GM21737 (cell line): Measurements from ENCODE around the gene ARHGAP19.
A peak's percentile ranks its signal among the peaks of the same experiment; 100 is the strongest.
"Not testable (repeated sequence)": the region's sequence is repeated elsewhere in the genome, so short reads cannot be mapped to it uniquely, and the experiment has no call there.

Source experiments
- ATAC-seq: cut with Tn5 transposase; IDR thresholded peaks from one replicate; pipeline ENCODE4 v1.9.1; 2021; ENCODE audit warnings: mild to moderate bottlenecking, moderate library complexity; ENCODE audit not compliant: unreplicated experiment

Gene ARHGAP19

DNA sequence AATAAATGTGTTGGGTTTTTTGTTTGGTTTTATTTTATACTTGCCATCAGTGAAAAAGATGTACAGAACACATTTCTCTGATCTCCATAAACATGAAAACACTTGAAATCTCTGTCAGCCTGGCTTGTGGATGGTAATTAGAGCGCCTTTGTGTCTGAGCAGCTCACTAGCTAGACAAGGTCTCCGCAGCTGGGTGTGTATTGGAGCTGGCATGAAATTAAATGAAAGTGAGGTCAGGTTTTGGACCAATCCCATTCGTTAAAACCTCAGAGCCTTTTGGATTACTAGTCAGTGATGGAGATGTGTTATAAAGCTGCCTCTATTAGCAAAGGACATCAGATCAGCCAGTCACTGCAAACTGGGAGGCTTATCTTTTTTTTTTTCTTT lies 29.4 kb upstream of the ARHGAP19 start:
- no peak for ATAC-seq

DNA sequence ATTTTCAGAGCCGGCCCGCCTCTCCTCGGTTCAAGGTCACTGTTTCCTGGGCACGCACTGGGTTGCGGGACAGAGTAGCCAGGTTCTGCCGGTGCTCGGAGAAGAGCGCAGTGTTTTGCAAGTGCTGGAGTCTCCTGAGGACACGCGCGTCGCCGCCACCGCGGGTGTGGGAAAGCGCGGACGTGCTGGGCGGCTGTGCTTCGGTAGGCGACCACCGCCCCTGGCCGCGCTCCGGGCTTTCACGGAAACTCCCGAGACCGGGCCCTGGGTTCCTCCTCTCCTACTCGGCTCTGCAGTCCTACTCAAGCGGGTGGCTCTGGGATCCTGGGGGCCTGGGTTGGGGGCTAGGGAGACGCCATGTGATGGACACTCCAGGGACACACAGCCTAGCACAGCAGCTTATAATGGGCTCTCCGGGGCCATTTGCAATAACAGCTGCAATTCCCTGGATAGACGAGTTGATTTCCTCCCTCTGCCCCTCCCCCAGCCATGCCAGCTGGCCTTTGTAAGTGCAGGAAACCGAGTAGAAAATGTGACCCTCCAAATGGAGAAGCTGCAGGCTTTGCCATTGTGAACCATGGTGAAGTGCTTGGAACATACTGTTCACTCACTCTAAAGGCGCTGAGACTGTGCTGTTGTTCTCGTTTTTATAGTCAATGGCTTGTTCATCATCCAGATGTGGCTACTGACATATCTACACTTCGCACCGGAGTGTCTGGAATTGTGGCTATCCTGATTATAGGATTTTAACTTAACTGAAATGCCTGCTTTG lies 28.8 kb upstream of the ARHGAP19 start:
- ATAC-seq: no peak

DNA sequence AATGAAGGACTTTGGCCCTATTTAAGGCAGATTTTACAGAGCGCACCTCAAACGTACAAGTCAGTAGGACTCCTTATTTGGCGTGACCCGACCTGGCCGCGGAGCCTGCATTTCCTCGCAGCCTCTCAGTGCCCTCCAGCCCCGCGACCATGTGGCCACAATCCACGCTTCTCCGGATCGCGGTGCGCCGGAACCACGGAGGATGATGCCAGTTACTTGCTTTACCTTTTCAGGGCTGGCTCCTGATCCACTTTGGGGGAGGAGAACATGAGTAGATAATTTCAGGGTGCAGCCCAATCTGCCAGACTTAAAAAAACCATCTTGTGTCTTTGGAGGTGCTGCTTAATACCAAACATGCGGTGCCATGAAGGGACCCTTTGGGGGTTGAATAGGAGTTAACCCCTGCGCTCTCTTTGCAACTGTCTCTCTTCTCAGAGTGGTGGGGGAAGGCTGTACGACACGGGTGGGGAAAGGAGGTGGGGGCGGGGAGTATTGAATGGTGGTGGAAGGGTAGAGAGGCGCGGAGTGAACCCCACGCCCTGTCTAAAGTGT lies 28.1 kb upstream of the ARHGAP19 start:
- ATAC-seq: no peak

DNA sequence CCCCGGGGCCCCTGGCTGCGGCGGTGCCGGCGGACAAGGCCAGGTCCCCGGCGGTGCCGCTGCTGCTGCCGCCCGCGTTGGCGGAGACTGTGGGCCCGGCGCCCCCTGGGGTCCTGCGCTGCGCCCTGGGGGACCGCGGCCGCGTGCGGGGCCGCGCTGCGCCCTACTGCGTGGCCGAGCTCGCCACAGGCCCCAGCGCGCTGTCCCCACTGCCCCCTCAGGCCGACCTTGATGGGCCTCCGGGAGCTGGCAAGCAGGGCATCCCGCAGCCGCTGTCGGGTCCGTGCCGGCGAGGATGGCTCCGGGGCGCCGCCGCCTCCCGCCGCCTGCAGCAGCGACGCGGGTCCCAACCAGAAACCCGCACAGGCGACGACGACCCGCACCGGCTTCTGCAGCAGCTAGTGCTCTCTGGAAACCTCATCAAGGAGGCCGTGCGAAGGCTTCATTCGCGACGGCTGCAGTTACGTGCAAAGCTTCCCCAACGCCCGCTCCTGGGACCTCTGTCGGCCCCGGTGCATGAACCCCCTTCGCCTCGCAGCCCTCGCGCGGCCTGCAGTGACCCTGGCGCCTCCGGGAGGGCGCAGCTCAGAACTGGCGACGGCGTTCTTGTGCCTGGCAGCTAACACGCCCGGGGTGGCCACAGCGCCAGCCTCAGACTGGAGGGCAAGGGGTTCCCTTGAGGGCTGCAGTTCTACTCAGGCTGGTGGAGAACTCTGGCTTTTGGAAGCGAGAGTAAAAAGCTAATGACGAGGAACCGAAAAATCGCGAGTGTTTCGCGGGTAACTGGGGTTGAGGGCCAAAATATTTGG lies 27.4 kb upstream of the ARHGAP19 start:
- peak; percentile 26 for ATAC-seq

DNA sequence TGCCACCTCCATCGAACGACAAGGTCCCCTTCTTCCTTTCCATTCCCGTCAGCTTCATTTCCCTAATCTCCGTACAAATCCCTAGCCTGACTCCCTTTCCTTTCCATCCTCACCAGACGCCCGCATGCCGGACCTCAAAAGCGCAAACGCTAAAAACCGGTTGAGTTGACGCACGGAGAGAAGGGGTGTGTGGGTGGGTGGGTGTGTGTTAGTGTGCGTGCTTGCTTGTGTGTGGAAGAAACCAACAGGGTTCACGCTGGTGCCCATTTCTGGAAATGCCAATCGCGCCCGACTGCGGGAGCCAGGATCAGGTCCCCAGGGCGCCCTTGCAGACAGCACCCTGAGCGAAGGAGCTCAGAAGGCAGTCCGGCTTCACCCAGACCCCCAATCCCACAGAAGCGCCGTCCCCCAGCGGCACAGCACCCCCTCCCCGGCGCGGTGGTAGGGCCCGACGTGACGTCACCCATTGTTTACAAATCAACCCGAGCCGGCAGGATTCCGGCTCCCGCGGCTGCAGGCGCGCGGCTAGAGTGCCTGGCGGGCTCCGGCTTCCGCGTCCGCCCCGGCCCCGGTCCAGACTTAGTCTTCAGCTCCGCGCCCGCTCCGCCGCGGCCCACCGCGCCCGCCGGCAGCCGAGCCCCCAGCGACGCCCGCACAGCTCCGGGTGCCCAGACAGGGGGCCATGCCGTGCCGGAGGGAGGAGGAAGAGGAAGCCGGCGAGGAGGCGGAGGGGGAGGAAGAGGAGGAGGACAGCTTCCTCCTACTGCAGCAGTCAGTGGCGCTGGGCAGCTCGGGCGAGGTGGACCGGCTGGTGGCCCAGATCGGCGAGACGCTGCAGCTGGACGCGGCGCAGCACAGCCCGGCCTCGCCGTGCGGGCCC lies 26.6 kb upstream of the ARHGAP19 start, which contains the start of gene FRAT1:
FRAT1 (plus strand) TSS at position 500 of the 880 bp plus-strand sequence; CDS start at position 683, 183 bp downstream.
- ATAC-seq: peak; percentile 73

DNA sequence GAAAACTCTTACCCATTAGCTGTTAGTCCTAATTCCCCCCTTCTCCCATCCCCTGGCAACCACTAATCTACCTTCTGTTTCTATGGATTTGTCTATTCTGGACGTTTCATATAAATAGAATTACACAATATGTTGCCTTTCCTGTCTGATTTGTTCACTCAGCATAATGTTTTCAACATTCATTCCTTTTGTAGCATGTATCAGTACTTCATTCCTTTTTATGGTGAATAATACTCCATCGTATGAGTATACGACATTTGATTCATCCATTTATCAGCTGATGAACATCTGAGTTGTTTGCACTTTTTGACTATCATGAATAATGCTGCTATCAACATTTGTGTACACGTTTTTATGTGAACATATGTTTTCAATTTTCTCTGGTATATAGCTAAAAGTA lies 22.2 kb upstream of the ARHGAP19 start:
- no peak for ATAC-seq

DNA sequence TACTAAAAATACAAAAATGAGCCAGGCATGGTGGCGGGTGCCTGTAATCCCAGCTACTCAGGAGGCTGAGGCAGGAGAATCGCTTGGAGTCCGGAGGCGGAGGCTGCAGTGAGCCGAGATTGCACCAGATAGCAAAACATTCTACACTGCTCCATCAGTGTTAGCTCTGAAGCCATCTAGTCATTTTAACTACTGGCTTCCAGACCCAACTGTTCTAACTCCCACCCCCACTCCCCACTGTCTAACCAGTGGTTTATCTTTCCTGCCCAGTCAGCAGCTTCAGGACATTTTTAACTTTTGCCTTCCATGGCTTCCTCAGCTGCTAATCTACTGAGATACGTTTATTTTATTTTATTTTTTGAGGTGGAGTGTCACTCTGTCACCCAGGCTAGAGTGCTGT lies 20.5 kb upstream of the ARHGAP19 start:
- ATAC-seq: no peak

DNA sequence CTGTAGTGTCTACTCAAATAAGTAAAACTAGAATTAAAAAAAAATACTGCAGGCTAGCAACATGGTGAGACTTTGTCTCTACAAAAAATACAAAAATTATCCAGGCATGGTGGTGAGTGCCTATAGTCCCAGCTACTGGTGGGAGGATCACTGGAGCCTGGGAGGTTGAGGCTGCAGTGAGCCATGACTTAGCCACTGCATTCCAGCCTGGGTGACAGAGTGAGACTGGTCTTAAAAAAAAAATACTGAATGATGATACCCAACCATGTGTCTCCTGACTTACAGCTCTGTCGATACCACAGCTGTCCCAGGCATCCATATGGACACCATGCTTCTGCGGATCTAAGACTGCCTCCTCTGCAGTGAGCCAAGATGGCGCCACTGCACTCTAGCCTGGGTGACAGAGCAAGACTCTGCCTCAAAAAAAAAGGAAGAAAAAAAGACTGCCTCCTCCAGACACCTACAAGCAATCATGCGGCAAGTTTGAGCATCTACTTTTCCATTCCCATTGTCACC lies 18.7 kb upstream of the ARHGAP19 start:
- no peak for ATAC-seq

DNA sequence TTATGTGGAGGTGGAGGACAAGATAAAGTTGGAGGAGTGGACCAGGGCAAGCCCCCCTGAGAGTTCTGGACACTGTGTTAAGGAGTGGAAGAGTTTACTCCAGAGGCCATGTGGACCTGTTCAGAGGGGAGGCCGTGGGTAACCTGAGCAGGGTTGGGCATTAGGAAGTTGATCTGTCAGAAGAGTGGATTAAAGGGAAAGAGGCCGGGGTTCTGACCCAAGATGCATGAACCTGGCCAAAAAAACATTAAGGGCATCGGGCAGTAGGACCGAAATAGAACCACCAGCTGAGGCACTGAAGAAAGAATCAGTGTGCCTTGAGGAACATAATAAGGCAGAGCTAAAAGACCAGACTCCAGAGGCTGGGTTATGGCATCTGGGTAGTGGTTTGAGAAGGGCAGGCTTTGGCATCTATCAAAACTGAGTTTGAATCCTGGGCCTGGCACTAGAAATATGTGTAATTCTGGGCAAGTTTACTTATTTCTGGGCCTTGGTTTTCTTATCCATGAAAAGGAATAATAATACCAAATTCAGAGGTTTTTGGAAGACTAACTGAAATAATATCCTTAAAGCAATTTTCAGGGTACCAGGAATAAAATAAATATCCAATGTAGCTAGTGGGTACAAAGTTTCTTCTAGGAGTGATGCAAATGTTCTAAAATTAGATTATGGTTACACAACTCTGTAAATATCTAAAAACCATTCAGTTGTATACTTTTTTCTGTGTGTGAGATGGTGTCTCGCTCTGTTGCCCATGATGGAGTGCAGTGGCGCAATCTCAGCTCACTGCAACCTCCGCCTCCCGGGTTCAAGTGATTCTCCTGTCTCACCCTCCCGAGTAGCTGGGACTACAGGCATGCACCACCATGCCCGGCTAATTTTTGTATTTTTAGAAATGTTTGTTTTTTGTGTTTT lies 15.7 kb upstream of the ARHGAP19 start:
- ATAC-seq: no peak

DNA sequence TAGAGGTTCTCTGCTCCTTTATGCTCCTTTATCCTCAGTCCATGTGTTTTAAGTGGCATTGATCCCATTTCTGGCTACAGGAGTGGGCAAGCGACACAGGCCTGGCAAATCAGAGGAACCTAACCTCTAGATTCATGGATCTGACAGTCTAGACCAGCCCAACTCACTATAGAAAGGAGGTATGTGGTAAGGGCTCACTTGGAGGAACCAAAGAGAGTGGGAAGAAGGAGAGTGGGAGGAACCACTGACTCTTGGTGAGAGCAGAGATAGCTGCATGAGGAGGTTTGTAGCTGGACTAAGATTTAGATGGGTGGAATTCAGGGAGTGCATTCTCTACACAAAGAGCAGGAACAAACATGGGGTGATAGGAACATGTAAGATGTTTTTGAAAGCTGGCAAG lies 15.0 kb upstream of the ARHGAP19 start:
- no peak for ATAC-seq

DNA sequence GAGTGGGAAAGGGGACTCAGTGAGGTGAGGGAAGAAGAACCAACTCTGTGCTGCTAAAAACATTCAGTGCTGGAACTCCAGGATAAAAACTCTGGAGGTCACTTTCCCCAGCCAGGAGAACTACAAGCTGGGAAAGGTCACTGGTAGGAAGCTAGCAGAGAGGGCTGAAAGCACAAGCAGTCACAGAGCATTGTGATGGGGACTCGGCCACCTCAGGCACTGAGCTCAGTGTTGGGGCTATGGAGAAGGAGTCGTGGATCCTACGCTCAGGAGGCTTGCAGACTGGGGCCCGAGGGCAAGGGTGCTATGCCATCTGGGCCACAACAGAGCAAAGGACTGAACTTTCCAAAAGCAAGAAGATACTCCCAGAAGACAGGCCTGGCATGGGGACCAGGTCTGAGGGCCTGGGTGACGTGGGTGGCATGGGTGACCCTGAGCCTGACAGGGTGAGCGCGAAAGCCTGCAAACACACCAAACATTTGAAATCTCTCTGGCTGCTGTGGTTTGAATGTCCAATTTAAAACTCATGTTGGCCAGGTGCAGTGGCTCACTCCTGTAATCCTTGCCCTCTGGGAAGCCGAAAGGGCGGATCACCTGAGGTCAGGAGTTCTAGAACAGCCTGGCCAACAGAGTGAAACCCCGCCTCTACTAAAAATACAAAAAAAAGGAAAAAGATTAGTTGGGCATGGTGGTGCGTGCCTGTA lies 9.8 kb upstream of the ARHGAP19 start:
- no peak for ATAC-seq

DNA sequence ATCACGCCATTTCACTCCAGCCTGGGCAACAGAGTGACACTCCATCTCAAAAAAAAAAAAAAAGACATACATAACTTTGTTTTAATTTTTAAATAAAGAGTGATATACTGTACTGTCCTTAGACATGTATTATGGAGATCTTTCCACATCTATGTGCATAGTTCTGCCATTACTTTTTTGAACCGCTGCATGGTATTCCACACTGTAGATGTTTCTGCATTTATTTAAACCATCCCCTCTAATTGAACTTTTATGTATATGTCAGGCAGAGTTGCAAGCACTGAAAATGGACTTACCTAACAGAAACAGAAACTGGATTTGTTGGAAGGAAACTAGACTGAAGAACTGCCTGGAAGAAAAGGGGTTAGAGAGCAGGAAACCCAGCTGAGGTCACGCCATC lies 8.5 kb upstream of the ARHGAP19 start:
- no peak for ATAC-seq

DNA sequence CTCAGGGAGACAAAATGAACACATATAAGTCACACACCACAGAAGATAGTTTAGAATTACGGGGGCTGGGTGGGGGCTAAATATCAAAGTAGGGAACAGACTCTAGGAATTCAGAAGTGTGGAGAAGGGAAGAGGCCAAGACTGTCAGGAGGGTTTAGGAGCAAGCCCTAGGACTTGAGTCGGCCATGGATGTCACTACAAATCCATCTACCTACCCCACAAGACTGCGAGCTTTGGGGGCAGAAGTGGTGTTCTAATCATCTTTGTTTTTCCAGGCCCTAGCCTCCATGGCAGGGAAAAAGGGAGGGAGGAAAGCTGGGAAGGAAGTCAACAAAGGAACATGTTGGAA lies 5.8 kb upstream of the ARHGAP19 start:
- ATAC-seq: no peak

DNA sequence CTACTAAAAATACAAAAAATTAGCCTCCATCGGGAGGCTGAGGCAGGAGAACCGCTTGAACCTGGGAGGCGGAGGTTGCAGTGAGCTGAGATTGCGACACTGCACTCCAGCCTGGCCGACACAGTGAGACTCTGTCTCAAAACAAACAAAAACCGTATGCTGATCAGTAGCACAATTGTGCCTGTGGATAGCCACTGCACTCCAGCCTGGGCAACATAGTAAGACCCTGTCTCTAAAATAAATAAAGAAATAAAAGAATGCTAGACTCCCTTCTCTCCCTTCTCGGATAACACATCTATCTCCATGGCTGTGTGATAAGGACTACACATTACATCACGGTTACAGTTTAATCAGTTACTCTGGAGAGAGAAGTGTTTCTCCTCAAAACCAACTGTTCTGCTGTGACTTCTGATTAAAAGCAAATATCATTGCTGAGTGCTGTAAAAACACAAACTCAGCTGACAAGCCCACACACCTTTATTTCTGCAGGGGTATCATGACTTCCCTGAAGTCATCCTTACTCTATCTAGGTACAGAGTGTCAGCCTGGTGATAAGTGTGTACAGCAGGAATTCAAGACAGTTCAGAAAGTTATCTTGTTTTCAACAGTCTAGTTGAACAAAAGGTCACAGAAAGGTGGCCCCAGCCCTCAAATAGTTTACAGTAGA lies 5.3 kb upstream of the ARHGAP19 start:
- ATAC-seq: no peak

DNA sequence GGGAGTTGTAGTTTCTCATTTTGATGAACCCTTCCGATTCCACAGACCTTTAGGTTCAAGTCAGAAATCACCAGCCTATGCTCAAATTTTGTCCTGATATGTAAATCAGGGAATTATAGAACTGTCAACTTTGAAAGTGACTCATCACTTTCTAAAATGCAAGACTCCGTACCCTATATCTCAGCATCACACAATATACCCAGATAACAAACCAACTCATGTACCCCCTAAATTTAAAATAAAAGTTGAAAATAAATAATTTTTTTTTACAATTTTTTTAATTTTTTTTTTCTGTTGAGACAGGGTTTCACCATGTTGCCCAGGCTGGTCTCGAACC lies 393 bp upstream of the ARHGAP19 start:
- ATAC-seq: no peak

DNA sequence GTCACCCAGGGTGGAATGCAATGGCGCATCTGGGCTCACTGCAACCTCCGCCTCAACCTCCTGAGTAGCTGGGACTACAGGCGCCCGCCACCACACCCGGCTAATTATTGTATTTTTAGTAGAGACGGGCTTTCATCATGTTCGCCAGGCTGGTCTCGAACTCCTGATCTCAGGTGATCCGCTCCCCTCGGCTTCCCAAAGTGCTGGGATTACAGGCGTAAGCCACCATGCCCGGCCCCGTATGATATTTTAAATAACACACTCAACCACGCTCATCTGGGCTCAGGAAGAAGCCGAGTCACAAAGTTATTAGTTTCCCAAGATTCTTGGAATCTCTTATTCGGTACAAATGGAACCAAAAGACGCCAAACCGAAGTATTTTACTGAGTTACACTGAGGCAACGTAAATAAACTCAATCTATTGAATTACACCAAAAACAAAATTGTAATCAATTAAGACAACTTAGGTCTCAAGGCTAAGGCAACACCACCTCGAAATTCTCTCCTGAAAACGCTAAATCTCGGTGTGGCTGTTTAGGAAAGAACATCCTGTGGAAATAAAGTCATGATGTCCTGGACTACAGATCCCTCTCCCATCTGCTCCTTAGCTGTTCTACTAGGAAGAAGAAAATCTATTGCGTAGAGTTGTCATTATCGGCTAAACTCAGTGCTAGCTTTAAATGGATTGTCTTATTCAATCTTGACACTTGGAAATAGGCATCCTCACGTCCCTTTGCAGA lies 910 bp downstream of the ARHGAP19 start:
- ATAC-seq: no peak

DNA sequence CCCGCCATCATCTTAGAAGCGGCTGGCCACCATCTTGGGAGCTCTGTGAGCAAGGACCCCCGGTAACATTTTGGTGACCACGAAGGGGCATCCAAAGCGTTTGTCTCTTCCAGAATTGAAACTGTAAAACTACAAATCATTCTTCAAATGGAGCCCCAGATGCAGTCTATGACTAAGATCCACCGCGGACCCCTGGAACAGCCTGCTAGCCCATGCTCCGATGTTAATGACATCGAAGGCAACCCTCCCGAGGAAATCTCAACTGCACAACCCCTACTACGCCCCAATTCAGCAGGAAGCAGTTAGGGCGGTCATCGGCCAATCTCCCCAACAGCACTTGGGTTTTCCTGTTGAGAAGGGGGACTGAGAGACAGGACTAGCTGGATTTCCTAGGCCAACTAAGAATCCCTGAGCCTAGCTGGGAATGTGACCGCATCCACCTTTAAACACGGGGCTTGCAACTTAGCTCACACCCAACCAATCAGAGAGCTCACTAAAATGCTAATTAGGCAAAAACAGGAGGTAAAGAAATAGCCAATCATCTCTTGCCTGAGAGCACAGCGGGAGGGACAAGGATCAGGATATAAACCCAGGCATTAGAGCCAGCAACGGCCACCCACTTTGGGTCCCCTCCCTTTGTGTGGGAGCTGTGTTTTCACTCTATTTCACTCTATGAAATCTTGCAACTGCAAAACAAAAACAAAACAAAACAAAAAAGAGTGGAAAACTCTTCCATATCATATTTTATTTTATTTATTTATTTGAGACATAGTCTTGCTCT lies 1.7 kb downstream of the ARHGAP19 start:
- ATAC-seq: not testable (repeated sequence)
